GM04504 (cell line): ENCODE data around the gene CEP104.
"Not testable (repeated sequence)": the region's sequence is repeated elsewhere in the genome, so short reads cannot be mapped to it uniquely, and the experiment has no call there.

Experiments
- DNase-seq: peaks from one replicate; pipeline ENCODE4 v3.0.0-alpha.2; 2012; ENCODE audit warnings: low read depth

CEP104 gene

GRCh38 chr1:3824650-3825049, 32.4 kb downstream of the CEP104 start:
- DNase-seq: no peak

GRCh38 chr1:3822421-3822820, 34.6 kb downstream of the CEP104 start:
- DNase-seq: no peak

- DNase-seq: no peak
These were observed 35.1 kb downstream of the CEP104 start for GRCh38 chr1:3821908-3822307.

DNA sequence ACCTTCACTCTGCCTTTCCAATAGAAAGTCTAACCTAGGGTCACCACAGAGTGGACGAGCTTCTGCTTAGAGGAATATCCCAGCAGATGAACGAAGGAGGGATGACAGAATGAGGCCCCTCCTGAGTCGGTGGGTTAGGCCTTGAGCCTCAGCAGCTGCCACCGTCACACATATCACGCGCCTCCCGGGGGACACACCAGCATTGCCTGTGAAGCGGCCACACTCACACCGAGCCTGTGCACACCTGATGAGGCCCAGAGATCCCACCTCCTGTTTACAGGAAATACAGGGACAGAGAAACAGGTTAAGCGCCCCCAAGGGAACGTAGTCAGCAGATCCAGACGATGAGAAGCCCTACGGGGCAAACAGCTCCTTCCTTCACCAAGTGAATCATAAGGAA, 35.6 kb downstream of the CEP104 start:
- no peak for DNase-seq

- DNase-seq: no peak
These were observed 36.0 kb downstream of the CEP104 start for GRCh38 chr1:3821004-3821403.

- no peak for DNase-seq
These were observed 36.7 kb downstream of the CEP104 start for GRCh38 chr1:3820316-3820715.

- DNase-seq: no peak
These were observed 37.2 kb downstream of the CEP104 start for GRCh38 chr1:3819771-3820200.

DNA sequence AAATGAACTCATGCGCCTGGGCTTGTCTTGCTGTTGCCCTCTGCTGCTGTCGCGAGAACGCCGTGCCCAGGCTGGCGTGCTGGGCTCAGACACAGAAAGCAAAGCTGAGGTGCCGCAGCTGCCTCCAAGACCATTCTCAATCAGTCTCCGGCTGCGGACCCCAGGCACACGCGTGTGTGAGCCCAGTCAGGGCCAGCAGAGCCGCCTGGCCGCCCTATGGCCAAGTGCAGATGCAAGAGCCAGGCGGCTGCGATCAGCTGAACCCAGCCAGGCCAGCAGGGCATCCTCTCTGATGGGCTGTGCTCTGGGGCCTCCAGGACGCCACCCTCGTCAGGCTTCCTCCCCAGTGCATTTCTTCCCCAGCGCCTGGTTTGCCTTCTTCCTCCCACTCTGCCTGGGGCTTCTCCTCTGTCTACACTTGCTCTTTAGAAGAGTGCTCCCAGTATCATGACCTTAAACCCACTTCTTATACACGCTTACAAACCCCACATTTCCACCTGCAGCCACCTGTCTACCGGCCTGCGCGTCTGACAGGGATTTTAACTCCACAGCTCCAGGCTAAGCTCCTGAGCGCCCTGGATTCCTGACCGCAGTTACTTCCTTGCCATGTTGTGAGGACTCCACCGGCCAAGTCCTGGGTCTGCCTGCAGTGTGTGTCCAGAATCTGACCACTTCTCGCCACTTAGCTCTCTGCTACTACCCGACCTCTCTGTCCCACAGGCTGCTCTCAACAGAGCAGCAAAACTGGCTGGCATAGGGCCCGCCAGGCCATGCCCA, 39.0 kb downstream of the CEP104 start:
- no peak for DNase-seq

- DNase-seq: no peak
These were observed 39.8 kb downstream of the CEP104 start for GRCh38 chr1:3817138-3817740.

GRCh38 chr1:3816331-3817137, 40.5 kb downstream of the CEP104 start:
- DNase-seq: no peak

- no peak for DNase-seq
These were observed 42.0 kb downstream of the CEP104 start for GRCh38 chr1:3814771-3815561.

DNA sequence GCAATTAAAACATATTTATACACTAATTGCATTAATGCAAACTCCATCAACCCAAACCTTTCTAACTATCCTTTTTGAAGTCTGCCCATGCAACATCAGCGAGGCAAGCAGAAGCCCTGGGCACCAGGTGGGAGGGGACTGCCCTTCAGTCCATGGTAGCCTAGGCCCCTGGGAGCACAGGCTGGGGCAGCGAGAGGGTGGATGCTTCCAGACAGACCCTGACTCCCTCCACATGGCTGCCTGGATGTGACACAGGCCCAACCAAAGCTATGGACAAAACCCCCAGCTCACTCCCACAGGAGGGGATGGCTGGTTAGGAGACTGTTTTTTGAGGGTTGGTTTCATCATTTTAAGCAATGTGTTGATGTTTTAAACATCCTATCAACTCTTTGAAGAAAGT, 42.9 kb downstream of the CEP104 start:
- DNase-seq: no peak

- no peak for DNase-seq
These were observed 45.5 kb downstream of the CEP104 start for GRCh38 chr1:3811595-3811911.

DNA sequence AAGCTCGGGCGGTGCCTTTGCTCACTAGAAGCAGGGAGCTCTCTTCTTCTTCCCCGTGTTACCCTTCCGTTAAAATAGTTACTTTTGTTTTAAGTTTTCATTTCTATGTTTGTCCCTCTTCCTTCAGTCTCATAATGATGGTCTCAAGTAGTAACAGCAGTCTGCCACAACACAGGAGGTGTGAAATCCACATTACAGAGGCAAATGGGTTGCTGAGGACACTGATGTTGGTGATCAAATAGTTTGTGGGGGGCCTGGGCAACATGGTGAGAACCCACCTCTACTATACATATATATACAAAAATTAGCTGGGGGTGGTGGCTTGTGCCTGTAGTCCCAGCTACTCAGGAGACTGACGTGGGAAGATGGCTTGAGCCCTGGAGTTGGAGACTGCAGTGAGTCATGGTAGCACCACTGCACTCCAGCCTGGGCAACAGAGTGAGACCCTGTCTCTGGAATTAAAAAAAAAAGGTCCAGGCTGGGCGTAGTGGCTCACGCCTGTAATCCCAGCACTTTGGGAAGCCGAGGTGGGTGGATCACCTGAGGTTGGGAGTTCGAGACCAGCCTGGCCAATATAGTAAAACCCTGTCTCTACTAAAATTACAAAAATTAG, 46.8 kb downstream of the CEP104 start:
- DNase-seq: not testable (repeated sequence)

DNA sequence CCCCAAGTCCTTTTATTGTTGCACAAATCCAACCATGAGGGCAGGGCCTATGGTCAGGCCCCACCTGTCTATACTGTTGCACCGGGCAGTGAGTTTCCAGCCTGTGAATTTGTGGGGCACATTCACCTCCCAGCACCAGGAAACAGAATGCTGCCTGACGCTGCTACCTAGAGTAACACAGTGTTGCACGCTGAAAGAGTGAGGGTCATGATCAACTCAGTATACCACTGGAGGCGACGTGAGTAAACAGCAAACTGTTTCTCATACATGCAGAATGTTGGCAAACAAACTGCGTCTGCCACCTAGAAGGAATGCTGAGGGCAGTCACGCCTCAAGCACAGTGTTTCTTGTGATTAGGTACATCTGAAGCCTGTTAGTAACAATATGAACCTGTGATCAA, 47.3 kb downstream of the CEP104 start:
- DNase-seq: no peak

DNA sequence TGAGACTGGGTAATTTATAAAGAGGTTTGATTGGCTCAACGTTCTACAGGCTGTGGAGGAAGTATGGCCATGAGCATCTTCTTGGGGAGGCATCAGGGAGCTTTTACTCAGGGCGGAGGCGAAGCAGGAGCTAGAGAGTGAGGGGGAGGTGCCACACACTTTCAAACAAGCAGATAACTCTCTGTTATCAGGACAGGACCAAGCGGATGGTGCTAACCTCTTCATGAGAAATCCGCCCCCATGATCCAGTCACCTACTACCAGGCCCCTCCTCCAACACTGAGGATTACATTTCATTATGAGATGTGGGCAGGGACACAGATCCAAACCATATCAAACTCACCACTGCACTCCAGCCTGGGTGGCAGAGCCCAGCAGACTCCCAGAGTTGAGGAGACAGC, 49.2 kb downstream of the CEP104 start:
- no peak for DNase-seq

DNA sequence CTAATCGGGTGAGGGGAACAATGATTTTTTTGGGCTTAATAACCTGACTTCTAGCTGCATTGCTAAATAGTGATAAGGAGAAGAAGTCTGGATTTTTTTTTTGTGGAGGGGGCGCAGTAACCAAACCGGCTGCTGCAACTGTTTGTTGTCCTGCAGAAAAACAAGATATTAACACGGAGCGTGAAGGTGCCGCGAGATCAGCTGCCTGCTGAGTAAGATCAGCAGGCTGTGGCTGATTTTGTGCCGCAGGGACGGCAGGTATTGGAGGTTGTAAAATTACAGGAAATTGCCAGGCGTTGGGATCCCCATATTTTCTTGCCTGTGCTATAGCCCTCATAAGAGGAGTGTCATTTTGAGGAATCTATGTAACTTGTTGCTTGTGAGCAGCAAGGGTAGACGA, 52.0 kb downstream of the CEP104 start:
- DNase-seq: no peak

DNA sequence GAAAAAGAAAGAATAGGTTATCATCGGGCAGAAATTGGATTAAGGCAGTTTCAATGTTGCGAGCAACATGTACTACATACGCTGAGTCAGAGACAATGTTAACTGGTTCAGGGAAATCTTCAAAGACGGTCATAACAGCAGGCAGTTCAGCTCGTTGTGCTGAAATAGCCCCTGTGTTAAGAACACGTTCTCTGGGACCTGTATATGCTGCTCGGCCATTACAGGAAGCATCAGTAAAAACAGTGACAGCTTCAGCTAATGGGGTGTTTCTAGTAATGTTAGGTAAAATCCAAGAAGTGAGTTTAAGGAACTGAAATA, 52.4 kb downstream of the CEP104 start:
- not testable (repeated sequence) for DNase-seq

- no peak for DNase-seq
These were observed 52.9 kb downstream of the CEP104 start for GRCh38 chr1:3803905-3804626.

GRCh38 chr1:3800795-3801194, 56.2 kb downstream of the CEP104 start:
- not testable (repeated sequence) for DNase-seq

DNA sequence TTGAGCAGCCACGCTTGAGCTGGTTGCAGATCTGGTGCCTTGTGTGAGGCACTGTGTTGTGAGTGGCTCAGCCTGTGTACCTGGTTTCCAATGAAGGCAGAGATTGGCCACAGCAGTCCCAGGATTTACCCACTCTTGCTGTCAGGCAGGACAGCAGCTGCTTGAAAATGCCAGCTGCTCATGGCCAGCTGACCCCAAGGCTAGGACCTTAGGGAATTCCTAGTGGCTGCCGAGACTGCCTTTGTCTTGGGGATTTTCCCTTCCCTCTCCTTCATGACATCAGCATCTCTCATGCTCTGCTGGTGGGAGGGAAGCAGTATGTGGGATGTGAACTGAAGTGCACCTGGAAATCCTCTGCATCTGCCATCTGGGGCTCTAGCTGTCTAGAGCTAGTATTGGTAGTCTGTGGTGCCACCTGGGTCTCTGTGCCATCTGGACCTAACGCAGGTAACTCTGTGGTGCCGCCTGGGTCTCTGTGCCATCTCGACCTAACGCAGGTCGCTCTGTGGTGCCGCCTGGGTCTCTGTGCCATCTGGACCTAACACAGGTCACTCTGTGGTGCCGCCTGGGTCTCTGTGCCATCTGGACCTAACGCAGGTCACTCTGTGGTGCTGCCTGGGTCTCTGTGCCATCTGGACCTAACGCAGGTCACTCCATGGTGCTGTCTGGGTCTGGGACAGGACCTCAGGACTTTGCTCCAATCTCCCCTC, 56.9 kb downstream of the CEP104 start:
- DNase-seq: no peak
